ENCODE measurements around the gene TRIM29. TPM values are rescaled to one million over a fixed set of nuclear protein-coding genes. Genes with fewer than 3 reads are reported as not detected.
"Not testable (repeated sequence)": the region's sequence is repeated elsewhere in the genome, so short reads cannot be mapped to it uniquely, and the experiment has no call there.

TRIM29 gene
- total RNA-seq (2014; rRNA removed; shearing (Covaris generic)) = 0.17 TPM in 1 of 2 replicates, not detected in the other

- Histone ChIP-seq H3K27me3 (ENCODE audit: control insufficient read depth, insufficient read depth, low read length) (no peaks in the 10 kb centered on the region; the same call in 1 of the 2 replicates), H3K36me3 (replicated peaks; ENCODE audit: control insufficient read depth, insufficient read depth, low read length) (no peaks in the 10 kb centered on the region), H3K4me3 (ENCODE audit: insufficient read depth, low read depth, low read length) (no peak within 1 kb of the TSS)
- peak; percentile 78 for DNase-seq
Measured at GRCh38 chr11:120137611-120138521, at the start of gene TRIM29. TSS of gene TRIM29 (minus strand) at chr11:120138113. CDS start at chr11:120138031, 82 bp downstream.

- Histone ChIP-seq H3K36me3 (replicated peaks; ENCODE audit: control insufficient read depth, insufficient read depth, low read length) (no peaks in the 10 kb centered on the region), H3K27me3 (ENCODE audit: control insufficient read depth, insufficient read depth, low read length) (peaks cover 7% of the 10 kb centered on the region), H3K4me3 (ENCODE audit: insufficient read depth, low read depth, low read length) (no peak overlapping the region)
- no peak for DNase-seq
Measured at GRCh38 chr11:120186774-120187591, 49.1 kb upstream of the TRIM29 start.

- no peak for DNase-seq
- H3K27me3 ChIP-seq (ENCODE audit: control insufficient read depth, insufficient read depth, low read length) = peaks cover 7% of the 10 kb centered on the region
- H3K4me3 ChIP-seq (ENCODE audit: insufficient read depth, low read depth, low read length) = no peak overlapping the region
- H3K36me3 ChIP-seq (replicated peaks; ENCODE audit: control insufficient read depth, insufficient read depth, low read length) = no peaks in the 10 kb centered on the region
Measured at GRCh38 chr11:120186456-120186773, 48.5 kb upstream of the TRIM29 start.

GRCh38 chr11:120185706-120186455 lies 48.0 kb upstream of the TRIM29 start:
- peaks cover 7% of the 10 kb centered on the region for H3K27me3 ChIP-seq (ENCODE audit: control insufficient read depth, insufficient read depth, low read length)
- DNase-seq = no peak
- H3K36me3 ChIP-seq (replicated peaks; ENCODE audit: control insufficient read depth, insufficient read depth, low read length) = no peaks in the 10 kb centered on the region
- H3K4me3 ChIP-seq (ENCODE audit: insufficient read depth, low read depth, low read length) = no peak overlapping the region

- H3K27me3 ChIP-seq (ENCODE audit: control insufficient read depth, insufficient read depth, low read length) = peaks cover 7% of the 10 kb centered on the region
- DNase-seq = no peak
- H3K36me3 ChIP-seq (replicated peaks; ENCODE audit: control insufficient read depth, insufficient read depth, low read length) = no peaks in the 10 kb centered on the region
- H3K4me3 ChIP-seq (ENCODE audit: insufficient read depth, low read depth, low read length) = no peak overlapping the region
Measured at GRCh38 chr11:120184946-120185705, 47.2 kb upstream of the TRIM29 start.

- H3K4me3 ChIP-seq (ENCODE audit: insufficient read depth, low read depth, low read length) = no peak overlapping the region
- H3K36me3 ChIP-seq (replicated peaks; ENCODE audit: control insufficient read depth, insufficient read depth, low read length) = no peaks in the 10 kb centered on the region
- DNase-seq = no peak
- H3K27me3 ChIP-seq (ENCODE audit: control insufficient read depth, insufficient read depth, low read length) = peaks cover 6% of the 10 kb centered on the region
Measured at GRCh38 chr11:120184371-120184945, 46.5 kb upstream of the TRIM29 start.

- no peak overlapping the region for H3K4me3 ChIP-seq (ENCODE audit: insufficient read depth, low read depth, low read length)
- H3K36me3 ChIP-seq (replicated peaks; ENCODE audit: control insufficient read depth, insufficient read depth, low read length) = no peaks in the 10 kb centered on the region
- no peak for DNase-seq
- H3K27me3 ChIP-seq (ENCODE audit: control insufficient read depth, insufficient read depth, low read length) = peaks cover 3% of the 10 kb centered on the region
Measured at GRCh38 chr11:120183701-120184141, 45.8 kb upstream of the TRIM29 start.

- no peaks in the 10 kb centered on the region for H3K36me3 ChIP-seq (replicated peaks; ENCODE audit: control insufficient read depth, insufficient read depth, low read length)
- DNase-seq = peak; percentile 71
Measured at GRCh38 chr11:120182790-120183491, 45.0 kb upstream of the TRIM29 start.

GRCh38 chr11:120182372-120182771 lies 44.5 kb upstream of the TRIM29 start:
- H3K36me3 ChIP-seq (replicated peaks; ENCODE audit: control insufficient read depth, insufficient read depth, low read length) = no peaks in the 10 kb centered on the region
- peaks cover 3% of the 10 kb centered on the region for H3K27me3 ChIP-seq (ENCODE audit: control insufficient read depth, insufficient read depth, low read length)
- no peak for DNase-seq
- no peak overlapping the region for H3K4me3 ChIP-seq (ENCODE audit: insufficient read depth, low read depth, low read length)

More at GRCh38 chr11:120182790-120183491, 45.0 kb upstream of the TRIM29 start:
- Histone ChIP-seq H3K4me3 (ENCODE audit: insufficient read depth, low read depth, low read length) (no peak overlapping the region), H3K27me3 (ENCODE audit: control insufficient read depth, insufficient read depth, low read length) (peaks cover 3% of the 10 kb centered on the region)

GRCh38 chr11:120181376-120181975 lies 43.6 kb upstream of the TRIM29 start:
- DNase-seq = no peak
- H3K27me3 ChIP-seq (ENCODE audit: control insufficient read depth, insufficient read depth, low read length) = peaks cover 3% of the 10 kb centered on the region
- H3K36me3 ChIP-seq (replicated peaks; ENCODE audit: control insufficient read depth, insufficient read depth, low read length) = no peaks in the 10 kb centered on the region
- H3K4me3 ChIP-seq (ENCODE audit: insufficient read depth, low read depth, low read length) = no peak overlapping the region

GRCh38 chr11:120180551-120181232 lies 42.8 kb upstream of the TRIM29 start:
- peak; percentile 70 for DNase-seq
- Histone ChIP-seq H3K27me3 (ENCODE audit: control insufficient read depth, insufficient read depth, low read length) (peaks cover 2% of the 10 kb centered on the region), H3K4me3 (ENCODE audit: insufficient read depth, low read depth, low read length) (no peak overlapping the region), H3K36me3 (replicated peaks; ENCODE audit: control insufficient read depth, insufficient read depth, low read length) (no peaks in the 10 kb centered on the region)

- not testable (repeated sequence) for H3K4me3 ChIP-seq (ENCODE audit: insufficient read depth, low read depth, low read length); H3K36me3 ChIP-seq (replicated peaks; ENCODE audit: control insufficient read depth, insufficient read depth, low read length); H3K27me3 ChIP-seq (ENCODE audit: control insufficient read depth, insufficient read depth, low read length); DNase-seq
Measured at GRCh38 chr11:120180063-120180462, 42.1 kb upstream of the TRIM29 start.
